Neural progenitor cell (in vitro differentiated cells): ENCODE measurements around the gene CCDC60.

Source experiments
- EZH2 ChIP-seq: fragments of 200-600 bp; sonication (generic); IDR thresholded peaks from 2 replicates; pipeline ENCODE4 v1.6.1; 2017; ENCODE audit warnings: antibody characterized with exemption, mild to moderate bottlenecking, moderate library complexity
- TF ChIP-seq, protein P1 (sequence below): fragments of 200-600 bp; sonication (generic); IDR thresholded peaks from 2 replicates; pipeline ENCODE4 v1.5.1; 2017; ENCODE audit warnings: antibody characterized with exemption, mild to moderate bottlenecking

DNA sequence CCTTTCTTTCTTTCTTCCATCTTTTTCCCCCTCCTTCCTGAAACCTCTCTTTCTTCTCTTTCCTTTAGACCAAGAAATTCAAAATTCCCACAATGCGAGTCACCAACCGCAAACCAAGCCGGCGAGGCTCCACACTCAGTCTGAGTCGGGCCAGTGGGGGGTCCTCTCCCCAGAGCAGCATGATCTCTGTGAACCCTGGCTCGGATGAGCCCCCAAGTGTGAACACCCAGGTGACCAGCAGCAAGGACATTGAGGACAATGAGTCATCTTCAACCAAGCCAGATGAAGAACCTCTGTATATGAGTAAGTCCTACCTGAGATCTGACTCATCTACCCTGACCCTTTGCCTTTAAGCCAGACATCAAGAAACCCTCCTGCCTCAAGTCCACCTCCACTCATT is 170.5 kb downstream of the CCDC60 start:
- TF ChIP-seq, protein P1, sequence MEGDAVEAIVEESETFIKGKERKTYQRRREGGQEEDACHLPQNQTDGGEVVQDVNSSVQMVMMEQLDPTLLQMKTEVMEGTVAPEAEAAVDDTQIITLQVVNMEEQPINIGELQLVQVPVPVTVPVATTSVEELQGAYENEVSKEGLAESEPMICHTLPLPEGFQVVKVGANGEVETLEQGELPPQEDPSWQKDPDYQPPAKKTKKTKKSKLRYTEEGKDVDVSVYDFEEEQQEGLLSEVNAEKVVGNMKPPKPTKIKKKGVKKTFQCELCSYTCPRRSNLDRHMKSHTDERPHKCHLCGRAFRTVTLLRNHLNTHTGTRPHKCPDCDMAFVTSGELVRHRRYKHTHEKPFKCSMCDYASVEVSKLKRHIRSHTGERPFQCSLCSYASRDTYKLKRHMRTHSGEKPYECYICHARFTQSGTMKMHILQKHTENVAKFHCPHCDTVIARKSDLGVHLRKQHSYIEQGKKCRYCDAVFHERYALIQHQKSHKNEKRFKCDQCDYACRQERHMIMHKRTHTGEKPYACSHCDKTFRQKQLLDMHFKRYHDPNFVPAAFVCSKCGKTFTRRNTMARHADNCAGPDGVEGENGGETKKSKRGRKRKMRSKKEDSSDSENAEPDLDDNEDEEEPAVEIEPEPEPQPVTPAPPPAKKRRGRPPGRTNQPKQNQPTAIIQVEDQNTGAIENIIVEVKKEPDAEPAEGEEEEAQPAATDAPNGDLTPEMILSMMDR: no peak
- no peak for TF ChIP-seq EZH2
